Femur (tissue), 1 donor: ENCODE measurements around the gene GALNT7.
A peak's percentile ranks its signal among the peaks of the same experiment; 100 is the strongest.

Source experiments
- DNase-seq: peaks from one replicate; pipeline ENCODE4 v3.0.0-alpha.2; 2017

Gene GALNT7

DNA sequence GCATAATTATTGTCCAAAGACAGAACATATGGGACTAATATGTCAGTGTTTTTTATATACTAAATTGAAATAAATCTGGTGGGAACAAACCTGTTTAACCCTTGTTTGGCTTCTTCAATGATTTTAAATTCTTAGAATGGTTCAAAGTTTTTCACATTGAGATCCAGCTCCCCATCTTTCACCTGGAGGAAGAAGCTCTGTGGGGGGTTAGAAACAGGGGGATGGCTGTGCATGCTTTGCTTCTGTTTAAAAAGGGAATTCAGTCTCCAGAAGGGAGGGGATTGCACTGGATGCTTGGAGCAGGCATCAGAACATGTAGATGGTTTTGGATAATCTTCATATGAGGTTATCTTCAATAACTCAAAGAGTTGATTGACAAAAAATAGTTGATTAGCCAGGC, 72.1 kb downstream of the GALNT7 start:
- no peak for DNase-seq

DNA sequence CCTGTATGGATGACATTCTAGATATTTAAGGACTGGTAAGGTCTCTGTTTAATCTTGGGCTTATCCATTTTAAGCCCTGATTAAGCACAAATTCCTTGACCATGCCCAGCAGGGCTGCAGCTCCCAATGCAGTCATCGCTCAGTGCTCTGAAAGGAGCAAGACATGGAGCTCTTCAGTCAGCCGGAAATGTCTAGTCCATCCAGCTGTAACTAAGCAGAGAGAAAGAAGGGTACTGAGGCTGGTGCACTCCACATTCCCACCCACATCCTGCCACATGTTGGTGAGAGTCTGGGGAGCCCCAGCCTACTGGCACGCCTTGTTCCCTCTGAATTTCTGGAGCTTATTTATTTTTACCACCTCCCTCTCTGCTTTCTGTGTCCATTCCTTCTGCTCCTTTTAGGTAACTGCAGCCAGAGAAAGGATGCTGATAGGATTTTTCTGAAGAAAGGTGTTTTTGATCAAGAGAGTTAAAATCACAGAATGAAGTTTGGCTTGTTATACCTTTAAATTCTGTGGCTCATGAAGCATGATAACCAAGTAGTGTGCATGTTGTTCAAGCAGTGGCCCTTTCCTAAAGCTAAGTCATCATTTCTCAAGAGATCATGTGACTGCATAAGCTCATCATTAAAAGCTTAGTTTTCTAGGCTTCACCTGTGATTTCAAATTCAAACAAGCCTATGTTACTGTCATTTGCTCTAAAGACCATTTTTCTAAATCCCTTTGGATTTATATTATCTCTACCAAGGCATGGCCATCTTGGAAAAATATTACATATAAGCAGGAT, 74.0 kb downstream of the GALNT7 start:
- no peak for DNase-seq

GRCh38 chr4:173243321-173243720, 74.7 kb downstream of the GALNT7 start:
- no peak for DNase-seq

GRCh38 chr4:173243917-173244658, 75.5 kb downstream of the GALNT7 start:
- no peak for DNase-seq

- no peak for DNase-seq
These were observed 77.3 kb downstream of the GALNT7 start for GRCh38 chr4:173245952-173246351.

DNA sequence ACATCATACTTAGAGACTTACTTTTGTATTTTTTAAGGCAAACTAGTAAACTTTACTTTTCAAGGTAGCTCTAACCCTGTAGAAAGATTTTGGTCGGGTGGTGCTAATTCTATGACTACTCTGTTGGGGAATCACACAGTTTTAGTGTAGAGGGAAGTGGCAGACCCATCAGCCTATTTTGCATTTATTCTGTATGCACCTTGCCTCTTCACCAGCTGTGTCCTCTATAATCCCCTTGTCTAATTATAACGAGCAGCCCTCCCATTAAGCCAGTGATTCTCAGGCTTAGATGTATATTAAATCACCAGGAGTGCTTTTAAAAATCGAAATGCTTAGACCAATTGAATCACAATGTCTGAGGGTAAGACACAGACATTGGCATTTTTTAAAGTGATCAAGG, 78.1 kb downstream of the GALNT7 start:
- no peak for DNase-seq

DNA sequence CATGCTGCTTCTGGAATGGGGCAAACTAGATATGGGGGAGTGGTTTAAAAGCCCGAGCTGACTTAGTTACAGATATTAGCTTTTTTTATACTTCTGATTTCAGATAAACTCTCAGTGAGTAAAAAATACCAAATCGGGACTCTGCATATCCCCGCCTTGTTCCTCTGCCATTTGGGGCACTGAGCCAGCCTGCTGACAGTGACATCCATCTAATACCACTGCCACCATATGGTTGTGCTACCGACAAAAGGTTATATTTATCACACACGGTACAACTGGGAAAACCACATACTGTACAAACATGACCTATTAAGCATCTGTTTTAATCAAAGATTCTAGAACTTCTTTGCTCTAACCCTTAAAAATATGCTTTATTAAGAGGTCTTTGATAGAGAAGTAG, 78.7 kb downstream of the GALNT7 start:
- no peak for DNase-seq

DNA sequence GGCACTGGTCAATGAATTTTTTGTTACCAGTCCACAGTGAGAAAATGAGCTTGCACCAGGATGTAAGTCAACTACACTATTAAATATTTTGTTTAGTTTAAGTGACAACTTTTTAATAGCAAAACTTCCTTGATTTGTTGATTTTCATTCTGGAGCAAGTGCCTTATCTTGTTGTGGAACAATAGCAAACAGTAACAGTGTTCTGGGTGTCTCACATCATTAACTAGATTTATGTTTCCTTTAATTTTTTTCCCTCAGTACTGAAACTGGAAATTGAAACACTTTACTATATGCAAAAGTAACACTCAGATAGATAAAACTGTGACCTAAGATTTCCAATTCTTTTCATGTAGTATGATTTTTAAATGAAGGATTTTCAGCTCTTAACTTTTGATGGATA, 80.1 kb downstream of the GALNT7 start:
- DNase-seq, result no peak

DNA sequence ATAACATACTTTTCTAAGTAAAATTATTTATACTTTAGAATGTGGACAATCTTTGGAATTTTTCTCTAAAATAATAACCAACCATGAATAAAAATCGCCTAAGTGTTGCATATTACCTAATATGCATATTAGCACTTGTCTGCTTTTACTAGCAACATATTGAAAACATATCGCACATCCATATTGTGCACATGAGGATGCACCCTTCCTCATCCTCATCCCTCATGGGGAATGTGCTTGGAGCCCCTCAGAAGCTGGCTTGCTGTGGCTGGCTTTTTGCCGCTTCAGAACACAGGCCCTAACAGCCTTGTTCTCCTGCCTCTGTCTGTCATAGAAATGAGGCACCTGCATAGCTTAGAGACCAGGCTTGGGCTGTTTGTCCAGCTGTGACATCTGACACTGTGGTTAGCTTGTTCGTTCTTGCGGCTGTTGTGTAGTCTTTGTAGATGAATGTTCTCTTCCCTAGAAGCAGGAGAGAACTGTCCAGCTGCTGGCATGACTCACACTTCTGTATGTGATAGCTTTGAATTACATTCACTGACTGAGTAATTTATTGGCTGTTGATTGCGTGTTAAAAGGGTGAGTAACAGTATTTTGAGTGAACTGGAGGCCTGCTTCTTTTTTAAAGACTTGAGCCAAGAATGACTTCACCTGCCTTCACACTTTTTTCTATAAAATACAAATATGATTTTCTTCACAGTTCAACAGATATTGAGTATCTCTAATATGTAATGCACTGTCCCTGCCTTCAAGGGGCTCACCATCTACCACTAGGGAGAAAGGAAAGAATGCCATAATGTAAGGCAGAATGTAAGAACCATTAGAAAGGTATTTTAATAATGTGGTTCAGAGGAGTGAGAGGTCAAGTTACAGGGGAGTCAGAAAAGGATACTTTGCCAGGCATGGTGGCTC, 83.7 kb downstream of the GALNT7 start:
- DNase-seq, result peak; percentile 83

- DNase-seq, result no peak
These were observed 85.0 kb downstream of the GALNT7 start for GRCh38 chr4:173253561-173253960.

DNA sequence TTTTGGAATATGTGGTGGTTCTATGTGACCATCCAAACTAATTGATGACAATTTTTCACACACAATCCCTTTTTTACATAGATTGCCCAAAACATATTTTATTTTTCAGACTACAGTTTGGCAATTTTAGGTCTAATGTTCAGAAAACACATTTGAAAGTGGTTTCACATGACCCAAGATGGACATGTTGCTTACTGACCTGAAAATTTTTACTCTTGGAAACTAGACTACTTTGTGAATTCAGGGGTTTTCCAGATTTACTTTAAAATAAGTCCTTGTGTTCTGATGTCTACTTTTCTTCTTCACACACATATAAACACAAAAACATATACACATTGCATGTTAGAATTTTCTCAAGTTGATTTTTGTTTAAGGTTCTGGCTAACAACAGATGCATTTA, 86.0 kb downstream of the GALNT7 start:
- no peak for DNase-seq

DNA sequence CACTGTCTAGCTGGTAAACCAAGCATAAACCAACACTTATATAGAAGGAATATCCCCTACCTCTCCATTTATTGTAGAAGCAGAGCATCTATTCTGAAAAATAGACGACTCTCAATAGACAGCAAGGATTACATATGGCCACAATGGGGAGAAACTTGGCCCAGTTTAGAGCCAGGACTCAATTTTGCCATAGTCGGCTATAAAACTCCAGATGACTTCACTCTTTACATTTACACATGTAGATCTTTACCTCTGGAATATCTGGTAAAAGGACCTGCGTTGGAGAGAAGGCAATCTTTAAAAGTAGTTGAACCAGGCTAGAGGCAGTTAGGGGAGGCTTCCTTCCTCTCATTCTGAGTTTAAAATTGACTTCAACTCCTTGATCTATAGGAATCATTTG, 88.2 kb downstream of the GALNT7 start:
- no peak for DNase-seq

GRCh38 chr4:173257732-173258717, 89.4 kb downstream of the GALNT7 start:
- peak; percentile 78 for DNase-seq

- DNase-seq, result no peak
These were observed 90.3 kb downstream of the GALNT7 start for GRCh38 chr4:173258866-173259265.

DNA sequence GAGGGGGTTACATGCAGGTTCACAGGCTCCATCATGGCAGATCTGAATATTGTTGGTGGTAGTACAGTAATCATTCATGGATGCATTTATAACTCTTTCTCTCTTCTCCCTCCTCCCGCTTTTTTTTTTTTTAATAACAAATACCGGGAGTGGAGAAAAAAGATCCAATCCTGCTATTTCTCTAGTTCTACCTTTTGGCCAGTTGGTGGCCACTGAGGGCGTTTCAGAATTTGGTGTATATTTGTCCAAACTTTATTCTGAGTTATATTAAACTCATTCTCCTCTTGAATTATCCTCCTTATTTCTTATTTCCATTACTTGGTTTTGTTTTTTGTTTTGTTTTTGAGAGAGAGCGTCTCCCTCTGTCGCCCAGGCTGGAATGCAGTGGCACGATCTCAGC, 90.7 kb downstream of the GALNT7 start:
- no peak for DNase-seq

DNA sequence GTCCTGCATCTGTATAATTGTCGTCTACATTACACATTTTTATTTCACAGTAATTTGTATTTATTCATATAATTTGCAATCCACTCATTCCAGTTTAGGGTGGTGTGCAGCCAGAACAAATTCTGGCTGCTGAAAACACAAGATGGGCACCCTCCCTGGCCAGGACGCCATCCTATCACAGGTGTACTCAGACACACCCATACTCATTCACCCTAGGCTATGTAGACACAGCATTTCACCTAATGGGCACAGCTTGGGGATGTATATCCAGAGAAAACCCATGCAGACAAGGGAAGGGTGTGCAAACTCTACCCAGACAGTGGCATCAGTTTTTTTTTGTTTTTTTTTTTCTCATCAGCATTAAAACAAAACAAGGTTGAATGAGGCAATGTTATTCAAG, 92.4 kb downstream of the GALNT7 start:
- no peak for DNase-seq

GRCh38 chr4:173262375-173262774, 93.8 kb downstream of the GALNT7 start:
- no peak for DNase-seq

- no peak for DNase-seq
These were observed 95.6 kb downstream of the GALNT7 start for GRCh38 chr4:173264245-173264644.

DNA sequence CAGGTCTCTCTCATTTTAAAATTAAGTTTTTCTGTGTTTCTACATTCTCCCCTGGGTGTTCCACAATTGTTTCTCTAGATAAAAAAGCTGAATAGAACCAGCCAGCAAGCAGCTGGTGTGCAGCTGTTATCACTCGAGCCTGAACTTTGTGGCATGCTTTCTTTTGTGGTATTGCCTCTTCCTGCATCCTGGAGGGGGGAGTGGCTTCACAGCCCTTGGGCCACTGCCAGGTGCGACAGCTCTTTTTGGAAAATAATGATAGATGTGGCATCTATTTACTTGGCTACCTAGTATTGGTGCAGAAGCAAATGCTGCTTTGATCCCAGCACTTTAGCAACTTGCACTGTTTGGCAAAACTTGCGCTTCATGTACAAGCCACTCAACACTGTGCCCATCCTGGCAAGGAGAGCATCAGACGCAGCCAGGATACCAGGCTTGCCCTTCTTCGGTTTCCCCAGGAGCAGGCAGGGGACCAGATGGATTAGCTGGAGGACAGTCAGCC, 96.1 kb downstream of the GALNT7 start:
- DNase-seq, result peak; percentile 79

DNA sequence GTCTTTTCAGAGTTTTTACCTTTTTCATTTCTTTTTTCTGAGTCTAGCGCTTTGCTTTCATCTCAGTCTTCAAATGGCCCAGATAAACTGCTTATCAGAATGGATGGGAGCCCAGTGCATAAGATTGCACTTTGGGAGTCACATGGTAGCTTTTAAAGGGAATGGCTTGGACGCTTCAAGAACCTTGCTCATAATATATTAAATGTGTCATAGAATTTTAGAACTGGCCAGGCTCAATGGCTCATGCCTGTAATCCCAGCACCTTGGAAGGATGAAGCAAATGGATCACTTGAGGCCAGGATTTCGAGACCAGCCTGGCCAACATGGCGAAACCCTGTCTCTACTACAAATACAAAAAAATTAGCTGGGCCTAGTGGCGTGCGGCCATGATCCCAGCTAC, 97.1 kb downstream of the GALNT7 start:
- no peak for DNase-seq

GRCh38 chr4:173267711-173268110, 99.1 kb downstream of the GALNT7 start:
- no peak for DNase-seq

- no peak for DNase-seq
These were observed 100.7 kb downstream of the GALNT7 start for GRCh38 chr4:173269280-173269679.
